ENCODE results near the gene TXNDC17.

DNA sequence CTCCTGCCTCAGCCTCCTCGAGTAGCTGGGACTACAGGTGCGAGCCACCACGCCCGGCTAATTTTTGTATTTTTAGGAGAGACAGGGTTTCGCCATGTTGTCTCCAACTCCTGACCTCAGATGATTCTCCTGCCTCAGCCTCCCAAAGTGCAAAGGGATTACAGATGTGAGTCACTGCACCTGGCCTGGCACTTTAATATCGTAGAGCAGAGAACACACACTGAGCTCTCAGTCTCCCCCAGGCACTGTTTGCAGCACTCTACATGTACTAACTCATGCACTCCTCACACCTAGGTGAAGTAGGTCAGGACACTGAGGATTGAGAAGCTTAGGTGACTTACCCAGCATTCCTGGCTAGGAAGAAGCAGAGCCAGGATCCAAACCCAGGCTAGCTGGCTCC lies 25.7 kb downstream of the TXNDC17 start:
- no peak for TF ChIP-seq POLR2A (IDR thresholded peaks at IDR 0.05)
- TF ChIP-seq, protein P1, sequence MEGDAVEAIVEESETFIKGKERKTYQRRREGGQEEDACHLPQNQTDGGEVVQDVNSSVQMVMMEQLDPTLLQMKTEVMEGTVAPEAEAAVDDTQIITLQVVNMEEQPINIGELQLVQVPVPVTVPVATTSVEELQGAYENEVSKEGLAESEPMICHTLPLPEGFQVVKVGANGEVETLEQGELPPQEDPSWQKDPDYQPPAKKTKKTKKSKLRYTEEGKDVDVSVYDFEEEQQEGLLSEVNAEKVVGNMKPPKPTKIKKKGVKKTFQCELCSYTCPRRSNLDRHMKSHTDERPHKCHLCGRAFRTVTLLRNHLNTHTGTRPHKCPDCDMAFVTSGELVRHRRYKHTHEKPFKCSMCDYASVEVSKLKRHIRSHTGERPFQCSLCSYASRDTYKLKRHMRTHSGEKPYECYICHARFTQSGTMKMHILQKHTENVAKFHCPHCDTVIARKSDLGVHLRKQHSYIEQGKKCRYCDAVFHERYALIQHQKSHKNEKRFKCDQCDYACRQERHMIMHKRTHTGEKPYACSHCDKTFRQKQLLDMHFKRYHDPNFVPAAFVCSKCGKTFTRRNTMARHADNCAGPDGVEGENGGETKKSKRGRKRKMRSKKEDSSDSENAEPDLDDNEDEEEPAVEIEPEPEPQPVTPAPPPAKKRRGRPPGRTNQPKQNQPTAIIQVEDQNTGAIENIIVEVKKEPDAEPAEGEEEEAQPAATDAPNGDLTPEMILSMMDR (IDR thresholded peaks at IDR 0.05) = no peak

Measured in testis (tissue), 2 donors.